Glutamatergic neuron (in vitro differentiated cells): Measurements from ENCODE around the gene SLC13A3. TPM values are rescaled to one million over a fixed set of nuclear protein-coding genes. Genes with fewer than 3 reads are reported as not detected.
A peak's percentile ranks its signal among the peaks of the same experiment; 100 is the strongest.

Experiments
- DNase-seq: peaks from one replicate; pipeline ENCODE4 v3.0.0; 2022
- H3K27ac Mint-ChIP-seq: one replicate; pipeline ENCODE4 v1.8.0; 2020; ENCODE audit warnings: mild to moderate bottlenecking, mixed read lengths, inconsistent platforms; ENCODE audit not compliant: unreplicated experiment
- H3K27me3 Mint-ChIP-seq: one replicate; pipeline ENCODE4 v1.8.0; 2020; ENCODE audit warnings: mild to moderate bottlenecking, moderate library complexity, mixed read lengths, inconsistent platforms; ENCODE audit not compliant: unreplicated experiment
- H3K36me3 Mint-ChIP-seq: one replicate; pipeline ENCODE4 v1.8.0; 2020; ENCODE audit warnings: mild to moderate bottlenecking, mixed read lengths, inconsistent platforms; ENCODE audit not compliant: unreplicated experiment
- H3K4me1 Mint-ChIP-seq: one replicate; pipeline ENCODE4 v1.8.0; 2020; ENCODE audit warnings: mild to moderate bottlenecking, low read depth, mixed read lengths, inconsistent platforms; ENCODE audit not compliant: unreplicated experiment
- H3K4me3 Mint-ChIP-seq: one replicate; pipeline ENCODE4 v1.8.0; 2020; ENCODE audit warnings: mild to moderate bottlenecking, mixed read lengths, inconsistent platforms; ENCODE audit not compliant: unreplicated experiment
- H3K9me3 Mint-ChIP-seq: one replicate; pipeline ENCODE4 v1.8.0; 2020; ENCODE audit warnings: mild to moderate bottlenecking, moderate library complexity, mixed read lengths, inconsistent platforms; ENCODE audit not compliant: unreplicated experiment
- CTCF ChIP-seq: fragments of 200-600 bp; sonication (generic); IDR thresholded peaks from one replicate; pipeline ENCODE4 v1.5.0; 2021; ENCODE audit not compliant: partially characterized antibody, unreplicated experiment
- total RNA-seq: library from RNA; stranded (reverse); fragmentation: NEBNext Ultra II Directional; extraction: Animal tissue kit (Norgen Biotek cat#: 25700); gene quantifications from one replicate; pipeline ENCODE4 v1.2.1, GENCODE V29; 2021; ENCODE audit not compliant: unreplicated experiment

The SLC13A3 gene
- total RNA-seq, 1 donor from 2014 or later, result 5.8 TPM

- Mint-ChIP-seq H3K4me1 (peaks cover 24% of the 10 kb centered on the region), H3K36me3 (no peaks in the 10 kb centered on the region), H3K9me3 (peaks cover 5% of the 10 kb centered on the region), H3K27ac (peak overlapping the region; percentile 23), H3K4me3 (peak overlapping the region; percentile 81), H3K27me3 (peaks cover 1% of the 10 kb centered on the region)
- DNase-seq, result peak; percentile 60
- no peak for TF ChIP-seq CTCF
Measured at GRCh38 chr20:46683939-46684750, 32.9 kb upstream of the SLC13A3 start.

GRCh38 chr20:46683668-46683938 is 32.3 kb upstream of the SLC13A3 start:
- Mint-ChIP-seq H3K9me3 (peaks cover 3% of the 10 kb centered on the region), H3K4me1 (peaks cover 24% of the 10 kb centered on the region), H3K27me3 (peaks cover 2% of the 10 kb centered on the region), H3K4me3 (peak overlapping the region; percentile 81), H3K27ac (peak overlapping the region; percentile 35), H3K36me3 (no peaks in the 10 kb centered on the region)
- no peak for DNase-seq
- TF ChIP-seq CTCF, result no peak

- peaks cover 3% of the 10 kb centered on the region for H3K27me3 Mint-ChIP-seq
- no peaks in the 10 kb centered on the region for H3K9me3 Mint-ChIP-seq
- H3K4me3 Mint-ChIP-seq, result peak overlapping the region; percentile 81
- H3K36me3 Mint-ChIP-seq, result no peaks in the 10 kb centered on the region
- peaks cover 24% of the 10 kb centered on the region for H3K4me1 Mint-ChIP-seq
- no peak for TF ChIP-seq CTCF
- peak overlapping the region; percentile 62 for H3K27ac Mint-ChIP-seq
- DNase-seq, result peak; percentile 34
Measured at GRCh38 chr20:46683011-46683667, 31.9 kb upstream of the SLC13A3 start.

GRCh38 chr20:46682063-46682821 is 31.0 kb upstream of the SLC13A3 start:
- peaks cover 3% of the 10 kb centered on the region for H3K27me3 Mint-ChIP-seq
- DNase-seq, result no peak
- peaks cover 24% of the 10 kb centered on the region for H3K4me1 Mint-ChIP-seq
- no peaks in the 10 kb centered on the region for H3K9me3 Mint-ChIP-seq
- peak overlapping the region; percentile 62 for H3K27ac Mint-ChIP-seq
- no peaks in the 10 kb centered on the region for H3K36me3 Mint-ChIP-seq
- peak overlapping the region; percentile 81 for H3K4me3 Mint-ChIP-seq
- no peak for TF ChIP-seq CTCF
